Measurements from ENCODE around the gene ATG4A. TPM values are rescaled to one million over a fixed set of nuclear protein-coding genes. Genes with fewer than 3 reads are reported as not detected.

Gene ATG4A
- total RNA-seq, 4 donors from 2014 or later, result 5.9 to 18.0 (median 11.8) TPM

DNA sequence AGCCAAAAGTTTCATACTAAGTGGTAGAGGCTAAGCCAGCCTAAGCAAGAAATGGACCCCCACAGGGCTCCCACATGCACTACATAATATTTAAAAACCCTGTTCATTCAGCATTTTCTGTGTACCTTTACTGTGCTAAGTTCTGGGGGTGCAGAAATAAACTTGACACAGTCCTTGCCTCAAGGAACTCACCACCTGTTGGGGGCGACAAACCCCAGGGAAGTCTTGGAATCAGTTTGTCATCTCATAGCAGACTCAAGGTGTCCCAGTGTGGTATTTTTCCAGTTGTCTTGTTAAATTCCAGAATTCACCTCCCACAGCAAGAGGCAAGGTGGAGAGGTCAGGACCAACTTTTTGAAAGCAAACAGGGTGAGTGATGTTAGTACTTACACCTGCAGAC lies 43.1 kb downstream of the ATG4A start:
- H3K4me1 ChIP-seq, result no peaks in the 10 kb centered on the region
- intact Hi-C loops (cut with DNase I), result no loop called here
- DNase-seq, result no peak
- no peaks in the 10 kb centered on the region for H3K9me3 ChIP-seq
- no peaks in the 10 kb centered on the region for H3K27me3 ChIP-seq
- 50% methylated on average over 1 of the region's 1 CpG; no CpG with 5 or more reads in 1 of the 2 donors for WGBS, 2 donors
- H3K36me3 ChIP-seq, result peaks cover 0 to 44% (median 0%) of the 10 kb centered on the region in 3 donors
- TF ChIP-seq POLR2A (IDR thresholded peaks at IDR 0.05), result no peak
- TF ChIP-seq, protein P1, sequence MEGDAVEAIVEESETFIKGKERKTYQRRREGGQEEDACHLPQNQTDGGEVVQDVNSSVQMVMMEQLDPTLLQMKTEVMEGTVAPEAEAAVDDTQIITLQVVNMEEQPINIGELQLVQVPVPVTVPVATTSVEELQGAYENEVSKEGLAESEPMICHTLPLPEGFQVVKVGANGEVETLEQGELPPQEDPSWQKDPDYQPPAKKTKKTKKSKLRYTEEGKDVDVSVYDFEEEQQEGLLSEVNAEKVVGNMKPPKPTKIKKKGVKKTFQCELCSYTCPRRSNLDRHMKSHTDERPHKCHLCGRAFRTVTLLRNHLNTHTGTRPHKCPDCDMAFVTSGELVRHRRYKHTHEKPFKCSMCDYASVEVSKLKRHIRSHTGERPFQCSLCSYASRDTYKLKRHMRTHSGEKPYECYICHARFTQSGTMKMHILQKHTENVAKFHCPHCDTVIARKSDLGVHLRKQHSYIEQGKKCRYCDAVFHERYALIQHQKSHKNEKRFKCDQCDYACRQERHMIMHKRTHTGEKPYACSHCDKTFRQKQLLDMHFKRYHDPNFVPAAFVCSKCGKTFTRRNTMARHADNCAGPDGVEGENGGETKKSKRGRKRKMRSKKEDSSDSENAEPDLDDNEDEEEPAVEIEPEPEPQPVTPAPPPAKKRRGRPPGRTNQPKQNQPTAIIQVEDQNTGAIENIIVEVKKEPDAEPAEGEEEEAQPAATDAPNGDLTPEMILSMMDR (IDR thresholded peaks at IDR 0.05), result no peak
- no peak overlapping the region for H3K27ac ChIP-seq
- H3K4me3 ChIP-seq, result no peak overlapping the region

DNA sequence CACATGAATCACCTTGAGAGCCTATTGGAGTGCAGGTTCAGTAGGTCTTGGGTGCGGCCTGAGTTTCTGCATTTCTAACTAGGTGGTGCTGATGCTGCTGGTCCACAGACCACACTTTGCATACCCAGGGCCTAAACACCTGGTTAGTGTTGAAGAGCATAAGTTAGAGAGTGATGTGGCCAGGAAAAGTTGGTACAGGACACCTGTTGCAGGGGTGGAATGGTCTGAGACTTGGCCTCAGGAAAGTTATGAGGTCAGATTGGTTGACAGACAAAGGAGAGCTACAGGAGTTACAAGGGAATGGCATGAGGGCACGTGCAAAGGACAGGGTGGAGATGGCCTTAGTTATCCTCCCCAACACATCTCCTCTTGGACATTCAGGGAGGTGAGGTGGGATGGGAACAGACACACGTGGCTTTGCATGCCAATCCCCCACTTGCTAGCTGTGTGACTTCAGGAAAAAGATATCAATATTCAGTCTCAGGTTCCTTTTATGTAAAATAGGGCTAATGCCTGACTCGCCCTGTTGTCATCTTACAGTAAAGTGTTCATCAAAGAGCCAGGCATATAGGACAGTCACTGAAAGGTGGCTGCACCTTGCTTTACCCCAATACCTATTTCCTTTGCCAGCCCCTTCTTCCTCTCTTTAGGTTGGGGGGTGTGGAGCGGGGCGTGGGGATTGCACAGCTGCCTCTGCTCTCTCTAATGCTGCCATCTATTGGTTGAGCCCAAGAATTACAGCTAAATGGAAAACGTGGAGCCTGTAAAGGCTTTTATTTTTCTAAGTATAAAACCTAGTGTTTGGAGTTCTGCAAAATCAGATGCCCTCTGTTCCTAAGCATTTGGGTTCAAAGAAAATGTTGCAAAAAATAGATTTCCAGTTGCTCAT lies 47.5 kb downstream of the ATG4A start:
- no peak for TF ChIP-seq POLR2A (IDR thresholded peaks at IDR 0.05)
- TF ChIP-seq, protein P1 (IDR thresholded peaks at IDR 0.05), result peak in 1 of 6 experiments; percentile 13
- no peaks in the 10 kb centered on the region for H3K27me3 ChIP-seq
- no peak for DNase-seq
- H3K9me3 ChIP-seq, result no peaks in the 10 kb centered on the region
- no peaks in the 10 kb centered on the region for H3K4me1 ChIP-seq
- no peak overlapping the region for H3K4me3 ChIP-seq
- intact Hi-C loops (cut with DNase I), result no loop called here
- H3K27ac ChIP-seq, result no peak overlapping the region
- WGBS, 2 donors, result 41 to 83% methylated on average over 3 to 6 of the region's 7 CpGs
- H3K36me3 ChIP-seq, result peaks cover 0 to 68% (median 0%) of the 10 kb centered on the region in 3 donors

DNA sequence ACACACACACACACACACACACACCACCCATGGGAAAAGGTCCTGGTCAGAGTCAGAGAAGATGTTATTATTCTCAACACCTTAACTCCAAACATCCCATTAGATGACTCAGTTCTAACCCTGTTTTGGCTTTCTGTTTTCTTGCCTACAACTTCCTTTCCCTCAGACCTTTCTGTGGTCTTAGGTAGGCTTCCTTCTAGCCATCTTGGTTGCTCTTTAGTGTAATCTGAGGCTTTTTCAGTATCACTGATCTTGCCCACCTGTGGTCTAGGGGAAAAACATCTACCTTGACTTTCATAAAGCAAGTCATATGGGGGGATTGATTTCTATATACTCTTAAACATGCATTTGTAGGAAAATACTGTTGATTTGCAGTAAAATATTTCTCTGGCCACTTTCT lies 56.9 kb downstream of the ATG4A start:
- Histone ChIP-seq H3K4me3 (no peak overlapping the region), H3K27ac (no peak overlapping the region), H3K27me3 (no peaks in the 10 kb centered on the region), H3K9me3 (no peaks in the 10 kb centered on the region), H3K36me3 (peaks cover 0 to 45% (median 0%) of the 10 kb centered on the region in 3 donors), H3K4me1 (no peaks in the 10 kb centered on the region)
- no peak for DNase-seq
- intact Hi-C loops (cut with DNase I), result no loop called here
- no peak for TF ChIP-seq POLR2A (IDR thresholded peaks at IDR 0.05)
- TF ChIP-seq, protein P1 (IDR thresholded peaks at IDR 0.05), result no peak

DNA sequence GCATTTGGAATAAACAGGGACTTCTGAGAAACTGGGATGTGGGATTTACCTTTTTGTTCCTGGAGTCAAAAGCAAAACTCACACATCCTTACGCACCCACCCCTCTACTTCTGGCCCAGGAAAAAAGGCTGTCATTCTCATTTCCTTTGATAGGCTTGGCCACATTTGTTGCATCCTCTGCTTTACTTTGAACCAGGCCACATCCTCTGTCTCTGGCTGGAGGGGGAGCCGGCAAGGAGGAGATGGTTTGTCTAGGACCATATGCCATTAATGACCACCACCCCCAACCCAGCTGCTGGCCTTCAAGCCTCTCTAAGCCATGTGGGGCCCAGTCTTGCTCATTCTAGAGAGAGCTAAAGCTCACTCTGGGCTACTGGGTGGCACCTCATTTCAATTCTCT lies 64.5 kb downstream of the ATG4A start:
- Histone ChIP-seq H3K27ac (no peak overlapping the region), H3K4me3 (no peak overlapping the region), H3K36me3 (peaks cover 0 to 25% (median 0%) of the 10 kb centered on the region in 3 donors), H3K27me3 (no peaks in the 10 kb centered on the region), H3K9me3 (no peaks in the 10 kb centered on the region), H3K4me1 (no peaks in the 10 kb centered on the region)
- intact Hi-C loops (cut with DNase I), result no loop called here
- TF ChIP-seq, protein P1 (IDR thresholded peaks at IDR 0.05), result no peak
- TF ChIP-seq POLR2A (IDR thresholded peaks at IDR 0.05), result no peak
- whole genome bisulfite sequencing, 2 donors, result 79 to 100% methylated on average over 1 to 2 of the region's 2 CpGs
- no peak for DNase-seq

DNA sequence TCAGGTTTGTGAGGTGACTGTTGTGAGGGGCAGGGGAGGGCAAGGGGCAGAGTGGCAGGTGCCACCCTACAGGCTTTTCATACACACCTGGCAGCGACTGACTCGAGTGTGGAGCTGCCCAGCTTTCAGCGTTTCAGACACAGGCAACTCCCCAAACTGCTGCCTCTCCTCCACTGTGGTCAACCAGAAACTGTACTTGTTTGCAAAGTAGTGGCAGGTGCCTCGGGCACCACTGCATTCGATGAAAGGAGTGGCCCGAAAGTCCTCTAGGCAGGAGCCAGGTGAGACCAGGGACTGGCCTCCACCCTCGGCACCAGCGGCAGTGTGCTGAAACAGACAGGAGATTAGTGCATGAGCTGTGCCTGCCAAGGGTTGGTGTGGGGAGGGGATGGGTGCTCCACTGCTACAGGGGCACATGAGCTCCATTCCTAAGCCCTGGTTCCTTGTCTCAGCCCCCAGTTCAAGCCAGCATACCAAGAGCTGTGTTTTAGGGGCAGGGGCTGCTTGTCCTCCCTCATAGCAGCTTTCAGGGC lies 65.4 kb downstream of the ATG4A start:
- Histone ChIP-seq H3K4me1 (no peaks in the 10 kb centered on the region), H3K27me3 (no peaks in the 10 kb centered on the region), H3K36me3 (peaks cover 0 to 25% (median 0%) of the 10 kb centered on the region in 3 donors), H3K4me3 (no peak overlapping the region), H3K9me3 (no peaks in the 10 kb centered on the region), H3K27ac (no peak overlapping the region)
- TF ChIP-seq POLR2A (IDR thresholded peaks at IDR 0.05), result no peak
- TF ChIP-seq, protein P1 (IDR thresholded peaks at IDR 0.05), result no peak
- WGBS, 2 donors, result 82% methylated on average over 2 of the region's 8 CpGs; no CpG with 5 or more reads in 1 of the 2 donors
- no peak for DNase-seq
- intact Hi-C loops (cut with DNase I), result no loop called here

Measured in esophagus squamous epithelium (tissue), 5 donors.